Neuronal stem cell (in vitro differentiated cells): ENCODE data around the gene H1-8.
"Not testable (repeated sequence)": the region's sequence is repeated elsewhere in the genome, so short reads cannot be mapped to it uniquely, and the experiment has no call there.

Experiments used
- DNase-seq: peaks from one replicate; pipeline ENCODE4 v3.0.0-alpha.2; 2013; ENCODE audit warnings: low spot score
- H2AFZ ChIP-seq: one replicate; pipeline ENCODE4 v1.6.1; 2013; ENCODE audit warnings: mild to moderate bottlenecking, low read length, inconsistent platforms
- H2AK5ac ChIP-seq: 2 replicates; pipeline ENCODE4 v1.6.1; 2013; ENCODE audit warnings: low read depth, mild to moderate bottlenecking, inconsistent platforms, low read length, moderate library complexity, mixed read lengths
- H2BK120ac ChIP-seq: 2 replicates; pipeline ENCODE4 v1.6.1; 2013; ENCODE audit warnings: low read depth, mild to moderate bottlenecking, inconsistent platforms, low read length, moderate library complexity, mixed read lengths
- H2BK12ac ChIP-seq: one replicate; pipeline ENCODE4 v1.6.1; 2013; ENCODE audit warnings: low read length, inconsistent platforms
- H2BK15ac ChIP-seq: 2 replicates; pipeline ENCODE4 v1.6.1; 2013; ENCODE audit warnings: mild to moderate bottlenecking, low read length, inconsistent platforms, mixed read lengths
- H2BK5ac ChIP-seq: one replicate; pipeline ENCODE4 v1.6.1; 2013; ENCODE audit warnings: inconsistent platforms, mild to moderate bottlenecking, low read length, moderate library complexity
- H3K14ac ChIP-seq: one replicate; pipeline ENCODE4 v1.6.1; 2013; ENCODE audit warnings: low read length, inconsistent platforms
- H3K18ac ChIP-seq: 2 replicates; pipeline ENCODE4 v1.6.1; 2013; ENCODE audit warnings: low read length, inconsistent platforms
- H3K23ac ChIP-seq: 2 replicates; pipeline ENCODE4 v1.6.1; 2013; ENCODE audit warnings: low read depth, mild to moderate bottlenecking, mixed read lengths, low read length, inconsistent platforms; ENCODE audit not compliant: poor library complexity
- H3K27ac ChIP-seq: replicated peaks from 3 replicates; pipeline ENCODE4 v1.5.1; 2013; ENCODE audit warnings: low read length, inconsistent platforms
- H3K27me3 ChIP-seq, 3 experiments: 2 replicates each; pipeline ENCODE4 v1.6.1; 2013; ENCODE audit warnings: low read length in 3 of 3, mild to moderate bottlenecking in 2 of 3, inconsistent platforms in 1 of 3, low read depth in 1 of 3, mixed read lengths in 1 of 3, moderate library complexity in 1 of 3; ENCODE audit not compliant: control insufficient read depth in 3 of 3, insufficient read depth in 3 of 3
- H3K36me3 ChIP-seq, 2 donors: replicated peaks in 1 of 2; 2 replicates each; pipeline ENCODE4 v1.6.1; 2013; ENCODE audit warnings: low read length in 2 of 2; ENCODE audit not compliant: control insufficient read depth in 2 of 2, insufficient read depth in 2 of 2
- H3K4ac ChIP-seq: 2 replicates; pipeline ENCODE4 v1.6.1; 2013; ENCODE audit warnings: inconsistent platforms, mild to moderate bottlenecking, low read length, moderate library complexity
- H3K4me1 ChIP-seq, 2 donors: 1 replicate in 1 of 2; 2 replicates in 1 of 2; pipeline ENCODE4 v1.6.1; 2013; ENCODE audit warnings: low read length in 2 of 2, low read depth in 1 of 2; ENCODE audit not compliant: control insufficient read depth in 2 of 2, insufficient read depth in 1 of 2
- H3K4me2 ChIP-seq: one replicate; pipeline ENCODE4 v1.6.1; 2013; ENCODE audit warnings: mild to moderate bottlenecking, low read length, inconsistent platforms; ENCODE audit not compliant: insufficient read depth, poor library complexity, severe bottlenecking
- H3K4me3 ChIP-seq, 2 donors: 2 replicates each; pipeline ENCODE4 v1.5.1; 2013; ENCODE audit warnings: low read length in 2 of 2, mild to moderate bottlenecking in 2 of 2, inconsistent platforms in 1 of 2, moderate library complexity in 1 of 2
- H3K79me1 ChIP-seq: one replicate; pipeline ENCODE4 v1.6.1; 2013; ENCODE audit warnings: low read depth, mild to moderate bottlenecking, inconsistent platforms, low read length, moderate library complexity
- H3K9ac ChIP-seq: one replicate; pipeline ENCODE4 v1.6.1; 2013; ENCODE audit warnings: mild to moderate bottlenecking, low read depth, low read length, inconsistent platforms; ENCODE audit not compliant: poor library complexity
- H3K9me3 ChIP-seq, 2 donors: replicated peaks in 1 of 2; 2 replicates each; pipeline versions ENCODE3 to v1.6.1; 2013; ENCODE audit warnings: low read length in 2 of 2, mild to moderate bottlenecking in 2 of 2, inconsistent platforms in 1 of 2, low read depth in 1 of 2, mixed read lengths in 1 of 2, moderate library complexity in 1 of 2; ENCODE audit not compliant: control insufficient read depth in 2 of 2, insufficient read depth in 1 of 2
- H4K8ac ChIP-seq: one replicate; pipeline ENCODE4 v1.6.1; 2013; ENCODE audit warnings: low read depth, mild to moderate bottlenecking, inconsistent platforms, low read length, moderate library complexity
- H4K91ac ChIP-seq: one replicate; pipeline ENCODE4 v1.6.1; 2013; ENCODE audit warnings: low read length, low read depth, mild to moderate bottlenecking, inconsistent platforms; ENCODE audit not compliant: poor library complexity
- WGBS, 2 donors: extraction: QIAGEN DNeasy Blood & Tissue Kit; methylation state at CpG; one replicate each; pipeline ENCODE4 v1.1.7; 2013; ENCODE audit warnings: missing lambda C conversion rate in 2 of 2, mixed read lengths in 1 of 2; ENCODE audit not compliant: insufficient read length in 2 of 2, insufficient replicate concordance in 1 of 2; ENCODE audit errors: extremely low coverage in 2 of 2; 5-methylcytosine and 5-hydroxymethylcytosine counted together

The H1-8 gene

DNA sequence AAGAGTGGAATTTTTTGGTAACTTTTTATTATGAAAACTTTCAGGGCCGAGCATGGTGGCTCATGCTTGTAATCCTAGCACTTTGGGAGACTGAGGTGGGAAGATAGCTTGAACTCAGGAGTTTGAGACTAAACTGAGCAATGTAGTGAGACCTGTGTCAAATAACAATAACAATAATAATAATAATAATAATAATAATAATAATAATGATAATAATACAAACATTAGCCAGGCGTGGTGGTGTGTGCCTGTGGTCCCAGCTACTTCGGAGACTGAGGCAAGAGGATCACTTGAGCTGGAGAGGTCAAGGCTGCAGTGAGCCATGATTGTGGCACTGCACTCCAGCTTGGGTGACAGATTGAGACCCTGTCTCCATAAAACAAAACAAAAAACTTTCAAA is 3.0 kb downstream of the H1-8 start:
- not testable (repeated sequence) for DNase-seq, H3K4ac ChIP-seq
- WGBS, 2 donors = no CpG with 5 or more reads among the region's 3 CpGs

DNA sequence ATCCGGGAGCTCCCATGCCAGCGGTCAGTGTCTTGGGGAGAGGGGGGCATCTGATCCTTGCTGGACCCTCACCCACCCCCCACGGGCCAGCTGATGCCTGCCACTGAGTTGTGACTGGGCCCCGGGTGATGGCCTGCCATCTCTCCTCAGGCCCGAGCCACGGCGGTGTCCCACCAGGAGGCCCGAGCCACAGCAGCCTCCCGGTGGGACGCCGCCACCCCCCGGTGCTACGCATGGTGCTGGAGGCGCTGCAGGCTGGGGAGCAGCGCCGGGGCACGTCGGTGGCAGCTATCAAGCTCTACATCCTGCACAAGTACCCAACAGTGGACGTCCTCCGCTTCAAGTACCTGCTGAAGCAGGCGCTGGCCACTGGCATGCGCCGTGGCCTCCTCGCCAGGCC is 4.3 kb downstream of the H1-8 start:
- Histone ChIP-seq H3K4me1 (peaks cover under 1 to 12% of the 10 kb centered on the region in 2 donors), H3K79me1 (no peaks in the 10 kb centered on the region), H2BK12ac (no peak overlapping the region), H3K4me2 (no peak overlapping the region), H2BK120ac (no peak overlapping the region), H4K8ac (no peak overlapping the region), H3K18ac (peak overlapping the region; percentile 78), H2AFZ (peak overlapping the region; percentile 40), H3K9ac (no peak overlapping the region), H3K4ac (no peak overlapping the region), H2AK5ac (peak overlapping the region; percentile 97), H2BK5ac (no peak overlapping the region), H3K4me3 (no peak overlapping the region), H3K9me3 (no peaks in the 10 kb centered on the region), H3K27ac (no peak overlapping the region), H2BK15ac (peak overlapping the region; percentile 31), H3K23ac (no peak overlapping the region), H3K27me3 (peaks cover 0 to 3% (median 0%) of the 10 kb centered on the region in 3 experiments), H3K36me3 (no peaks in the 10 kb centered on the region), H3K14ac (no peak overlapping the region), H4K91ac (no peak overlapping the region)
- DNase-seq = no peak
- no CpG with 5 or more reads among the region's 24 CpGs for WGBS, 2 donors

More for the DNA sequence above, 3.0 kb downstream of the H1-8 start:
- H3K18ac ChIP-seq, H3K23ac ChIP-seq, H3K36me3 ChIP-seq, H2AFZ ChIP-seq, H3K27me3 ChIP-seq, H2BK12ac ChIP-seq, H2BK120ac ChIP-seq, H3K4me3 ChIP-seq, H3K27ac ChIP-seq, H2BK15ac ChIP-seq, H3K9me3 ChIP-seq, H4K8ac ChIP-seq, H4K91ac ChIP-seq, H3K14ac ChIP-seq, H2AK5ac ChIP-seq, H2BK5ac ChIP-seq, H3K79me1 ChIP-seq, H3K9ac ChIP-seq, H3K4me2 ChIP-seq: not testable (repeated sequence)
- peaks cover 0 to 12% of the 10 kb centered on the region in 2 donors for H3K4me1 ChIP-seq

DNA sequence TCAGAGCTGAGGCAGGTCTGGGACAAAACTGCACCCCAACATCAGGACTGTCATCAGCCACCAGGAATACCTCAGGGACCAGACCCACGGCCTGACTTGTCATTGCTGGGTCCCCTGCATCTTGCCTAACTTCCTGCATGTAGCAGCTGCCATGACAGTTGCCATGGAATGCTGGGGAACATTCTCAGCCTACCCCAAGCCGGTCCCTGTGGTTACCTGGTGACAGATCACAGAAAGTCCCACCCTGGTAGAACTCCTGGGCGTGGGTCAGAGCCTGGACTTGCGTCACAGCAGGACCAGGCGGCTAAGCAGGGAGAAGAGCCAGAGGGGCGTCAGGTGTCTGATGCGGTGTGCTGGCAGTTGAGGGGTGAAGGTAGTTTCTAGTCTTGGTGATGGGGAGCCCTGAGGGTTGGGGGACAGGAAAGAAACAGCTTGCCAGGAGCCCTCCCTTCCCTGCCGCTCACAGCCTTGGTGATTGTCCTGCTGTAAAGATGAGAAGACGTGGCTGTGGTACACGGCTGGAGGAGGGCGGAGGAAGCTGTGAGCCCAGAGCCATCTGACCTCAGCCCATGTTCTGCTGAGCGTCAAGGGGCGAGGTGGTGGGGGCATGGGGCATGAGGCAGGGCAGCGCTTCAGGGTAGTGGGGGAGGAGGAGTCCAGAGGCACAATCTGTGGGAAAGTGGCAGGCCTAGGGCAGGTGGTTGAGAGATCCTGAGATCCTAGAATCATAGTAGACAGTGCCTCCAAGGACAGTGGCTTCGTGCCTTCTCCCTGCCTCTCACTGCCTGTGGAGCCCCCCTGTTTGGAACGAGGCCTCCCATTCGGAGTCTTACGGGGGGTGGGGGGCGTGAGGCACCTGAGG is 5.4 kb downstream of the H1-8 start:
- no peak overlapping the region for H3K4me2 ChIP-seq
- H2AK5ac ChIP-seq = peak overlapping the region; percentile 67
- H3K79me1 ChIP-seq = no peaks in the 10 kb centered on the region
- peak overlapping the region; percentile 39 for H3K23ac ChIP-seq
- no peaks in the 10 kb centered on the region for H3K36me3 ChIP-seq
- H2AFZ ChIP-seq = peak overlapping the region; percentile 40
- H3K4ac ChIP-seq = no peak overlapping the region
- no peak overlapping the region for H4K91ac ChIP-seq
- no peaks in the 10 kb centered on the region for H3K9me3 ChIP-seq
- no peaks in the 10 kb centered on the region for H3K27me3 ChIP-seq
- H3K9ac ChIP-seq = no peak overlapping the region
- H3K14ac ChIP-seq = peak overlapping the region; percentile 58
- H3K27ac ChIP-seq = no peak overlapping the region
- no peak overlapping the region for H4K8ac ChIP-seq
- H3K4me1 ChIP-seq = peaks cover 9 to 17% of the 10 kb centered on the region in 2 donors
- H2BK120ac ChIP-seq = peak overlapping the region; percentile 74
- H3K18ac ChIP-seq = peak overlapping the region; percentile 84
- H2BK5ac ChIP-seq = peak overlapping the region; percentile 20
- H2BK15ac ChIP-seq = peak overlapping the region; percentile 84
- no peak overlapping the region for H2BK12ac ChIP-seq
- no CpG with 5 or more reads among the region's 19 CpGs for WGBS, 2 donors
- no peak overlapping the region for H3K4me3 ChIP-seq
- no peak for DNase-seq

DNA sequence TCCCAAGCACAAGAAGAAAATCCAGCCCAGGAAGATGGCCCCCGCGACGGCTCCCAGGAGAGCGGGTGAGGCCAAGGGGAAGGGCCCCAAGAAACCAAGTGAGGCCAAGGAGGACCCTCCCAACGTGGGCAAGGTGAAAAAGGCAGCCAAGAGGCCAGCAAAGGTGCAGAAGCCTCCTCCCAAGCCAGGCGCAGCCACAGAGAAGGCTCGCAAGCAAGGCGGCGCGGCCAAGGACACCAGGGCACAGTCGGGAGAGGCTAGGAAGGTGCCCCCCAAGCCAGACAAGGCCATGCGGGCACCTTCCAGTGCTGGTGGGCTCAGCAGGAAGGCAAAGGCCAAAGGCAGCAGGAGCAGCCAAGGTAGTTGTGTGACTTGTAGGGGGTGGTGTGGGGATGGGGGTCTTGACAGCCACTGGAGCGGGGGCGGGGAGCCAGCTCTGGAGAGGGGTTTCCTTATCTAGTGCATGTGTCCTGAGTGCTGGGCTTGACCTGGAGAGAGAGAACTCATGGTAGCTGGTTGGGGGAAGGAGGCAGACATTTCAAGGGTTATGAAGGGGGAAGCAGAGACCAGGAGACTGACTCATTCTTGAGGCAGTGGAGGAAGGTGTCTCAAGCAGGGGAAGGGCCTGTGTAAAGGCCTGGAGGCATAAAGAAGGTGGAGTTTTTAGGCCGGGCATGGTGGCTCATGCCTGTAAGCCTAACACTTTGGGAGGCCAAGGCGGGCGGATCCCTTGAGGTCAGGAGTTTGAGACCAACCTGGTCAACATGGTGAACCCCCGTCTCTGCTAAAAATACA is 6.2 kb downstream of the H1-8 start:
- H2BK15ac ChIP-seq = peak overlapping the region; percentile 79
- H3K27ac ChIP-seq = no peak overlapping the region
- no peak overlapping the region for H4K8ac ChIP-seq
- H3K9me3 ChIP-seq = no peaks in the 10 kb centered on the region
- H4K91ac ChIP-seq = no peak overlapping the region
- peak overlapping the region; percentile 58 for H3K14ac ChIP-seq
- peak overlapping the region; percentile 20 for H2BK5ac ChIP-seq
- no peaks in the 10 kb centered on the region for H3K27me3 ChIP-seq
- peak overlapping the region; percentile 71 for H3K18ac ChIP-seq
- peak overlapping the region; percentile 67 for H2AK5ac ChIP-seq
- H3K79me1 ChIP-seq = no peaks in the 10 kb centered on the region
- no peak overlapping the region for H3K9ac ChIP-seq
- no peaks in the 10 kb centered on the region for H3K36me3 ChIP-seq
- H2BK12ac ChIP-seq = peak overlapping the region; percentile 60
- H2AFZ ChIP-seq = peak overlapping the region; percentile 40
- DNase-seq = no peak
- no peak overlapping the region for H3K4me2 ChIP-seq
- H3K4ac ChIP-seq = peak overlapping the region; percentile 99
- H3K23ac ChIP-seq = peak overlapping the region; percentile 82
- peaks cover 9 to 22% of the 10 kb centered on the region in 2 donors for H3K4me1 ChIP-seq
- peak overlapping the region; percentile 73 for H2BK120ac ChIP-seq
- no peak overlapping the region for H3K4me3 ChIP-seq
- no CpG with 5 or more reads among the region's 18 CpGs for WGBS, 2 donors
